Measurements from ENCODE around the gene CD33. TPM values are rescaled to one million over a fixed set of nuclear protein-coding genes. Genes with fewer than 3 reads are reported as not detected.
A peak's percentile ranks its signal among the peaks of the same experiment; 100 is the strongest.

The CD33 gene
- total and polyA plus RNA-seq, 2 of the 8 experiments (the other 6 are each of a cell fraction or from before 2014, with no cell fraction given), result 0.06 TPM; not detected in 1

DNA sequence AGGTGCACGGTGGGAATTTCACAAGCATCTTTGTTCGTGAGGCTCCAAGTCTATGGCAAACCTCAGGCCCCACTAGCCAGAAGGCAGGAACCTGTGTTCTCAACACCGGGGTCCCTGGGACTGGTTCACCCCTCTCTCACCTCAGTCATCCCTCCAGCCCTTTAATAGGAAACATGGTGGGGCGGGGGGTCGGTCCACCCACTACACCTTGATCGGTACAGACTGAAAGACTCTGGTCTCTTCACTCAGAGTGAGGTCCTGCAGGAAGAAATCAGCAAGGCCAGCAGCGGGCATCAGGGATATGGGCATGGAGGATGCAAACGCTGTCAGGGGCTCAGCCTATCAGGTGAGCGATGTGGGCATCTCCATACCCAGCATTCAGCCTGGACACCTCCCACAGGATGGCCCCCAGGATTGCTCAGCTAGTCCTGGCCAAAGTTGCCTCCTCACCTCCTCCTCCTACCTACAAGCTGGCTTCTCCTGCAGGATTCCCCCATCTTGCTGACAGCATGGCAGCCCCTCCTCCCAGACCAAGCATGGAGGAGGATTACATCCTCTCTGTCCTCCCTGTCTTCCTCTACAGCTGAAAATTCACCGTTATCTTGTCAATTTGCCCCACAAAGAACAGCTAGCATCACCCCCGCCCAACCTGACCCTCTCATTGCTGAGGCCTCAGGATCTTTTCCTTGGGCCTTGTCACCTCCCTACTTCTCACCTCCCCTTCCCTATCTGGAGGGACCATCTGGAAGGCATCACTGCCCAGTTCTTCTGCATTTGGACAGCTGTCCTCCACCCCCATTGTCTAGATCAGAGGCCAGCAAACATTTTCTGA lies 37.3 kb upstream of the CD33 start:
- FAIRE-seq, result no peak

More for the DNA sequence above, 37.3 kb upstream of the CD33 start:
- no peak overlapping the region for H3K27ac ChIP-seq (ENCODE audit: low read depth, low read length)
- H3K4me2 ChIP-seq (ENCODE audit: insufficient read depth in 1 of 2, low read depth in 2 of 2, low read length in 2 of 2), result no peak overlapping the region
- no peak overlapping the region for H3K23ac ChIP-seq (ENCODE audit: insufficient read length)
- TF ChIP-seq SUZ12 (IDR thresholded peaks at IDR 0.05; ENCODE audit: low read length), result no peak
- no peak overlapping the region for H3K56ac ChIP-seq (replicated peaks; ENCODE audit: insufficient read length, low read depth, low read length)
- no peaks in the 10 kb centered on the region; a peak in 1 of 7 replicates for H3K4me1 ChIP-seq (replicated peaks in 1 of 4; ENCODE audit: control insufficient read depth in 3 of 4, insufficient read depth in 4 of 4, low read length in 3 of 4)
- no peak overlapping the region for H3K4ac ChIP-seq (replicated peaks; ENCODE audit: insufficient read length, low read depth, low read length)
- H2BK20ac ChIP-seq (ENCODE audit: low read length), result no peak overlapping the region
- no peaks in the 10 kb centered on the region for H3K79me2 ChIP-seq (ENCODE audit: control insufficient read depth in 1 of 2, insufficient read depth in 2 of 2, low read length in 2 of 2)
- H4K91ac ChIP-seq (replicated peaks; ENCODE audit: insufficient read length, low read length), result no peak overlapping the region
- no peak overlapping the region for H4K8ac ChIP-seq (ENCODE audit: extremely low read depth, insufficient read depth, low read length)
- no peak overlapping the region for H3K14ac ChIP-seq (ENCODE audit: insufficient read length)
- H4K20me1 ChIP-seq (replicated peaks in 1 of 2; ENCODE audit: control insufficient read depth in 1 of 2, insufficient read depth in 2 of 2, low read length in 2 of 2), result no peaks in the 10 kb centered on the region
- H3K4me3 ChIP-seq (ENCODE audit: extremely low read depth in 1 of 4, insufficient read depth in 2 of 4, low read depth in 3 of 4, low read length in 4 of 4), result no peak overlapping the region
- 0 out of 2 replicates have a peak overlapping the region, but pooled peaks have one; percentile 6 for H2AK5ac ChIP-seq (ENCODE audit: low read depth, low read length)
- H3K27me3 ChIP-seq (replicated peaks in 1 of 4; ENCODE audit: control insufficient read depth in 3 of 4, extremely low read depth in 1 of 4, insufficient read depth in 3 of 4, low read length in 3 of 4), result peaks cover 0 to 6% (median 0%) of the 10 kb centered on the region in 4 experiments; a peak in 2 of 7 replicates
- no peak overlapping the region for H2BK5ac ChIP-seq (ENCODE audit: low read depth, low read length)
- ChIA-PET CTCF (ENCODE audit: partially characterized antibody) (interaction anchor here (1.4 to 2.8 kb wide), 5 partner anchors 10 to 234 kb away, joined by 3 to 14 read pairs (median 4); no protein-coding TSS in a partner anchor), POLR2A (ENCODE audit: partially characterized antibody) (no interaction called here)
- no peaks in the 10 kb centered on the region for H3K9me3 ChIP-seq (ENCODE audit: insufficient read depth in 2 of 2, low read depth in 1 of 2, low read length in 1 of 2)
- no peaks in the 10 kb centered on the region for H3K23me2 ChIP-seq (ENCODE audit: low read depth, low read length)
- no peaks in the 10 kb centered on the region for H3K79me1 ChIP-seq (ENCODE audit: low read depth, low read length)
- WGBS, 2 experiments (ENCODE audit: extremely low coverage in 1 of 2, insufficient coverage in 1 of 2, insufficient read length in 1 of 2, insufficient replicate concordance in 2 of 2, low coverage in 1 of 2, low lambda C conversion rate in 2 of 2, missing lambda C conversion rate in 1 of 2), result 85% methylated on average over 10 of the region's 11 CpGs; no CpG with 5 or more reads in 1 of the 2 experiments
- H2BK120ac ChIP-seq (replicated peaks; ENCODE audit: low read depth, low read length), result no peak overlapping the region
- H2BK15ac ChIP-seq (ENCODE audit: low read length), result no peak overlapping the region
- no peak overlapping the region for H2BK12ac ChIP-seq (ENCODE audit: low read depth, low read length)
- no peak overlapping the region for H3K9ac ChIP-seq (replicated peaks in 1 of 4; ENCODE audit: extremely low read depth in 1 of 4, low read depth in 3 of 4, low read length in 3 of 4)
- H4K5ac ChIP-seq (ENCODE audit: insufficient read length, low read depth, low read length), result no peak overlapping the region
- 0 out of 8 replicates have a peak, but pooled peaks cover 0 to 2% (median 0%) of the 10 kb centered on the region in 4 experiments for H3K36me3 ChIP-seq (ENCODE audit: control insufficient read depth in 2 of 4, insufficient read depth in 4 of 4, low read length in 3 of 4)
- no peak overlapping the region for H2AFZ ChIP-seq (ENCODE audit: low read length)
- no peak overlapping the region for H3K18ac ChIP-seq (ENCODE audit: extremely low read depth, low read length)
- DNase-seq (ENCODE audit: low read depth in 1 of 2, low spot score in 2 of 2), result no peak
